H1 (cell line): ENCODE data around the gene STARD13.

ENCODE experiments used
- BCL11A ChIP-seq, 2 experiments: IDR thresholded peaks; one replicate each; pipeline ENCODE4 v1.6.1; 2011; ENCODE audit warnings: low read depth in 2 of 2, low read length in 2 of 2, mild to moderate bottlenecking in 2 of 2
- CHD1 ChIP-seq: IDR thresholded peaks from 2 replicates; pipeline ENCODE4 v1.6.1; 2012; ENCODE audit warnings: low read depth, low read length, improper control_type of control experiment
- EP300 ChIP-seq, 2 experiments: IDR thresholded peaks; 1 replicate in 1 of 2; 2 replicates in 1 of 2; pipeline ENCODE4 v1.6.1; 2011 to 2012; ENCODE audit warnings: low read depth in 2 of 2, low read length in 2 of 2, mild to moderate bottlenecking in 2 of 2, borderline replicate concordance in 1 of 2, inconsistent platforms in 1 of 2, moderate library complexity in 1 of 2
- JUND ChIP-seq: IDR thresholded peaks from 2 replicates; pipeline ENCODE4 v1.6.1; 2011; ENCODE audit warnings: mild to moderate bottlenecking, improper control_type of control experiment, low read length
- PHF8 ChIP-seq: fragments of 200-600 bp; sonication (generic); conservative IDR thresholded peaks from 2 replicates; pipeline ENCODE4 v1.7.1; 2012; ENCODE audit warnings: low read depth, mild to moderate bottlenecking, inconsistent platforms, low read length, moderate library complexity
- POLR2A ChIP-seq, 2 experiments: IDR thresholded peaks; 1 replicate in 1 of 2; 2 replicates in 1 of 2; pipeline ENCODE4 v1.6.1; 2011; ENCODE audit warnings: low read depth in 2 of 2, low read length in 2 of 2, mild to moderate bottlenecking in 2 of 2; ENCODE audit errors: control extremely low read depth in 1 of 2
- POLR2AphosphoS5 ChIP-seq: IDR thresholded peaks from 2 replicates; pipeline ENCODE4 v1.6.1; 2011; ENCODE audit warnings: low read depth, low read length
- RAD21 ChIP-seq, 2 experiments: IDR thresholded peaks in 1 of 2; conservative IDR thresholded peaks in 1 of 2; 2 replicates each; pipeline ENCODE4 v1.6.1; 2011; ENCODE audit warnings: low read depth in 2 of 2, low read length in 2 of 2, improper control_type of control experiment in 1 of 2, inconsistent platforms in 1 of 2, mild to moderate bottlenecking in 1 of 2, moderate library complexity in 1 of 2
- RBBP5 ChIP-seq: IDR thresholded peaks from 2 replicates; pipeline ENCODE4 v1.7.1; 2012; ENCODE audit warnings: low read depth, mild to moderate bottlenecking, inconsistent platforms, low read length, moderate library complexity, borderline replicate concordance
- SIN3A ChIP-seq, 2 experiments: IDR thresholded peaks in 1 of 2; conservative IDR thresholded peaks in 1 of 2; 2 replicates each; pipeline ENCODE4 v1.6.1; 2011 to 2012; ENCODE audit warnings: low read length in 2 of 2, improper control_type of control experiment in 1 of 2, low read depth in 1 of 2, mild to moderate bottlenecking in 1 of 2
- TBP ChIP-seq: IDR thresholded peaks from 2 replicates; pipeline ENCODE4 v1.6.1; 2011; ENCODE audit warnings: low read depth, low read length, improper control_type of control experiment
- TF ChIP-seq, protein P1 (sequence below), 3 experiments: IDR thresholded peaks; 1 replicate in 2 of 3; 2 replicates in 1 of 3; pipeline versions ENCODE4 v1.5.1 to v1.6.1; 2011; ENCODE audit warnings: low read length in 3 of 3, mild to moderate bottlenecking in 3 of 3, inconsistent platforms in 2 of 3, low read depth in 1 of 3, moderate library complexity in 1 of 3; ENCODE audit not compliant: insufficient read depth in 1 of 3; ENCODE audit errors: control extremely low read depth in 1 of 3
- TF ChIP-seq, protein P2 (sequence below): IDR thresholded peaks from 2 replicates; pipeline ENCODE4 v1.6.1; 2012; ENCODE audit warnings: inconsistent platforms

DNA sequence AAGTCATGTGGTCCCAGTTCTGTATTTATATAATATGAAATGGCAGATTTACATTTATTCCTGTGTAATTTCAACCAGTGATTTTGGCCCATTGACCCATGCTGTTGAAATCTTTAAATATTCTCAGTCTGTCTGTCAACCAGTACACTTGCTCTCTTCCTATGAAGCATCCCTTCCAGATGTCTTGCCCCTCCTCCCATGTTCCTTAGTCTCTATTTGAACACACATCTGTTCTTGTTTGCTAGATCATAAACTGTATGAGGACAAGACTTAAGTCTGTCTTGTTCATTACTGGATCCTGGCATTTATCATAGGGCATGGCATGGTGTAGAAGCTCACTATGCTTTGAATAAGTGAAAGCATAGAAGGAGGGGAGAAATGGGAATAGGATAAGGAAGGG is 34.9 kb downstream of the STARD13 start:
- TF ChIP-seq SIN3A (conservative IDR thresholded peaks at IDR 0.05 in 1 of 2, IDR thresholded peaks at IDR 0.05 in 1 of 2; ENCODE audit: low read depth in 1 of 2, low read length in 2 of 2) (no peak), TBP (no peak), EP300 (IDR thresholded peaks at IDR 0.05; ENCODE audit: borderline replicate concordance in 1 of 2, low read depth in 2 of 2, low read length in 2 of 2) (no peak), BCL11A (IDR thresholded peaks at IDR 0.05; ENCODE audit: low read depth in 2 of 2, low read length in 2 of 2) (no peak), RBBP5 (no peak), POLR2A (IDR thresholded peaks at IDR 0.05; ENCODE audit: control extremely low read depth in 1 of 2, low read depth in 2 of 2, low read length in 2 of 2) (no peak), POLR2AphosphoS5 (no peak), RAD21 (IDR thresholded peaks at IDR 0.05 in 1 of 2, conservative IDR thresholded peaks at IDR 0.05 in 1 of 2; ENCODE audit: low read depth in 2 of 2, low read length in 2 of 2) (no peak), JUND (no peak), PHF8 (no peak), CHD1 (no peak)
- TF ChIP-seq, protein P1, sequence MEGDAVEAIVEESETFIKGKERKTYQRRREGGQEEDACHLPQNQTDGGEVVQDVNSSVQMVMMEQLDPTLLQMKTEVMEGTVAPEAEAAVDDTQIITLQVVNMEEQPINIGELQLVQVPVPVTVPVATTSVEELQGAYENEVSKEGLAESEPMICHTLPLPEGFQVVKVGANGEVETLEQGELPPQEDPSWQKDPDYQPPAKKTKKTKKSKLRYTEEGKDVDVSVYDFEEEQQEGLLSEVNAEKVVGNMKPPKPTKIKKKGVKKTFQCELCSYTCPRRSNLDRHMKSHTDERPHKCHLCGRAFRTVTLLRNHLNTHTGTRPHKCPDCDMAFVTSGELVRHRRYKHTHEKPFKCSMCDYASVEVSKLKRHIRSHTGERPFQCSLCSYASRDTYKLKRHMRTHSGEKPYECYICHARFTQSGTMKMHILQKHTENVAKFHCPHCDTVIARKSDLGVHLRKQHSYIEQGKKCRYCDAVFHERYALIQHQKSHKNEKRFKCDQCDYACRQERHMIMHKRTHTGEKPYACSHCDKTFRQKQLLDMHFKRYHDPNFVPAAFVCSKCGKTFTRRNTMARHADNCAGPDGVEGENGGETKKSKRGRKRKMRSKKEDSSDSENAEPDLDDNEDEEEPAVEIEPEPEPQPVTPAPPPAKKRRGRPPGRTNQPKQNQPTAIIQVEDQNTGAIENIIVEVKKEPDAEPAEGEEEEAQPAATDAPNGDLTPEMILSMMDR (IDR thresholded peaks at IDR 0.05; ENCODE audit: control extremely low read depth in 1 of 3, insufficient read depth in 1 of 3, low read depth in 1 of 3, low read length in 3 of 3), result no peak
- TF ChIP-seq, protein P2, sequence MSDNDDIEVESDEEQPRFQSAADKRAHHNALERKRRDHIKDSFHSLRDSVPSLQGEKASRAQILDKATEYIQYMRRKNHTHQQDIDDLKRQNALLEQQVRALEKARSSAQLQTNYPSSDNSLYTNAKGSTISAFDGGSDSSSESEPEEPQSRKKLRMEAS, result no peak
